Type B pancreatic cell (in vitro differentiated cells): ENCODE results near the gene KIF1C. TPM values are rescaled to one million over a fixed set of nuclear protein-coding genes. Genes with fewer than 3 reads are reported as not detected.

Source experiments
- DNase-seq: peaks from one replicate; pipeline ENCODE4 v3.0.0; 2021; ENCODE audit warnings: mixed read lengths; ENCODE audit not compliant: unreplicated experiment; ENCODE audit errors: extremely low spot score
- H3K27ac Mint-ChIP-seq: 2 replicates; pipeline ENCODE4 v1.8.0; 2021; ENCODE audit warnings: mild to moderate bottlenecking, mixed read lengths
- H3K27me3 Mint-ChIP-seq: 2 replicates; pipeline ENCODE4 v1.8.0; 2021; ENCODE audit warnings: mixed read lengths
- H3K36me3 Mint-ChIP-seq: 2 replicates; pipeline ENCODE4 v1.8.0; 2021; ENCODE audit warnings: mixed read lengths
- H3K4me1 Mint-ChIP-seq: one replicate; pipeline ENCODE4 v1.8.0; 2021; ENCODE audit warnings: mixed read lengths; ENCODE audit not compliant: unreplicated experiment
- H3K4me3 Mint-ChIP-seq: 2 replicates; pipeline ENCODE4 v1.8.0; 2021; ENCODE audit warnings: mild to moderate bottlenecking, mixed read lengths
- H3K9me3 Mint-ChIP-seq: 2 replicates; pipeline ENCODE4 v1.8.0; 2021; ENCODE audit warnings: mixed read lengths
- CTCF ChIP-seq: fragments of 200-600 bp; sonication (generic); conservative IDR thresholded peaks from 2 replicates; pipeline ENCODE4 v1.5.0; 2021; ENCODE audit warnings: antibody characterized with exemption, mild to moderate bottlenecking
- total RNA-seq: library from RNA; stranded (reverse); gene quantifications from 2 replicates; pipeline ENCODE4 v1.2.1, GENCODE V29; 2021; ENCODE audit warnings: low replicate concordance

KIF1C gene
- total RNA-seq, 1 donor from 2014 or later, result 102 TPM

GRCh38 chr17:4950746-4951204 is 47.0 kb upstream of the KIF1C start, which contains the start of gene ENO3:
Gene ENO3 (plus strand): TSS chr17:4951119. CDS start chr17:4951830, 711 bp downstream.
- peak within 1 kb of the TSS; percentile 72 for H3K27ac Mint-ChIP-seq
- no peak for DNase-seq
- no peaks in the 10 kb centered on the region for H3K9me3 Mint-ChIP-seq
- H3K27me3 Mint-ChIP-seq, result no peaks in the 10 kb centered on the region
- H3K4me1 Mint-ChIP-seq, result peaks cover 27% of the 10 kb centered on the region
- peaks cover 5% of the 10 kb centered on the region for H3K36me3 Mint-ChIP-seq
- peak within 1 kb of the TSS; percentile 84 for H3K4me3 Mint-ChIP-seq
- no peak for TF ChIP-seq CTCF

GRCh38 chr17:4951486-4951885 is 46.3 kb upstream of the KIF1C start:
- Mint-ChIP-seq H3K4me3 (peak overlapping the region; percentile 84), H3K4me1 (peaks cover 27% of the 10 kb centered on the region)
- no peak for TF ChIP-seq CTCF

GRCh38 chr17:4953451-4953961 is 44.2 kb upstream of the KIF1C start:
- H3K27ac Mint-ChIP-seq, result peak overlapping the region; percentile 51
- H3K4me3 Mint-ChIP-seq, result no peak overlapping the region
- H3K9me3 Mint-ChIP-seq, result no peaks in the 10 kb centered on the region
- peaks cover 23% of the 10 kb centered on the region for H3K4me1 Mint-ChIP-seq
- no peak for DNase-seq
- H3K36me3 Mint-ChIP-seq, result no peaks in the 10 kb centered on the region
- no peak for TF ChIP-seq CTCF
- no peaks in the 10 kb centered on the region for H3K27me3 Mint-ChIP-seq

More at GRCh38 chr17:4951486-4951885, 46.3 kb upstream of the KIF1C start:
- Mint-ChIP-seq H3K36me3 (peaks cover 5% of the 10 kb centered on the region), H3K27me3 (no peaks in the 10 kb centered on the region), H3K27ac (peak overlapping the region; percentile 72), H3K9me3 (no peaks in the 10 kb centered on the region)
- DNase-seq, result no peak

GRCh38 chr17:4955091-4955490 is 42.7 kb upstream of the KIF1C start:
- TF ChIP-seq CTCF, result no peak
- H3K36me3 Mint-ChIP-seq, result peaks cover 3% of the 10 kb centered on the region
- peaks cover 23% of the 10 kb centered on the region for H3K4me1 Mint-ChIP-seq
- no peaks in the 10 kb centered on the region for H3K9me3 Mint-ChIP-seq
- no peak overlapping the region for H3K27ac Mint-ChIP-seq
- no peaks in the 10 kb centered on the region for H3K27me3 Mint-ChIP-seq
- no peak for DNase-seq
- no peak overlapping the region for H3K4me3 Mint-ChIP-seq

GRCh38 chr17:4956493-4957061 is 41.2 kb upstream of the KIF1C start:
- DNase-seq, result no peak
- Mint-ChIP-seq H3K27ac (no peak overlapping the region), H3K4me1 (peaks cover 16% of the 10 kb centered on the region), H3K4me3 (no peak overlapping the region), H3K36me3 (peaks cover 10% of the 10 kb centered on the region), H3K9me3 (no peaks in the 10 kb centered on the region), H3K27me3 (no peaks in the 10 kb centered on the region)
- no peak for TF ChIP-seq CTCF
